RWPE1 (cell line): ENCODE data around the gene LILRA6.

Source experiments
- CTCF ChIA-PET: fragments of 350-600 bp; sonication (Branson Sonifier 250); formaldehyde crosslinking; extraction: SDS; loops from one replicate; lab custom pipeline; 2021; lab: Yijun Ruan, JAX
- POLR2A ChIA-PET: fragments of 400-600 bp; formaldehyde crosslinking; extraction: SDS; loops from one replicate; lab custom pipeline; 2020; ENCODE audit warnings: antibody characterized with exemption; ENCODE audit not compliant: low non-redundant PET; lab: Yijun Ruan, JAX
- DNase-seq: peaks from one replicate; pipeline ENCODE4 v3.0.0; 2012; ENCODE audit warnings: low spot score
- H3K27ac ChIP-seq: fragments of 450-650 bp; 2 replicates; pipeline ENCODE4 v1.5.1; 2017
- TF ChIP-seq, protein P1 (sequence below): fragments of 450-650 bp; conservative IDR thresholded peaks from 2 replicates; pipeline ENCODE4 v1.5.1; 2017; ENCODE audit warnings: low read depth, mild to moderate bottlenecking

LILRA6 gene

GRCh38 chr19:54255105-54255775, 12.7 kb upstream of the LILRA6 start:
- CTCF ChIA-PET = interaction anchor here (0.6 kb wide), 1 partner anchor 459 kb away, joined by 3 read pairs; no protein-coding TSS in a partner anchor
- H3K27ac ChIP-seq = no peak overlapping the region
- POLR2A ChIA-PET = no interaction called here
- TF ChIP-seq, protein P1, sequence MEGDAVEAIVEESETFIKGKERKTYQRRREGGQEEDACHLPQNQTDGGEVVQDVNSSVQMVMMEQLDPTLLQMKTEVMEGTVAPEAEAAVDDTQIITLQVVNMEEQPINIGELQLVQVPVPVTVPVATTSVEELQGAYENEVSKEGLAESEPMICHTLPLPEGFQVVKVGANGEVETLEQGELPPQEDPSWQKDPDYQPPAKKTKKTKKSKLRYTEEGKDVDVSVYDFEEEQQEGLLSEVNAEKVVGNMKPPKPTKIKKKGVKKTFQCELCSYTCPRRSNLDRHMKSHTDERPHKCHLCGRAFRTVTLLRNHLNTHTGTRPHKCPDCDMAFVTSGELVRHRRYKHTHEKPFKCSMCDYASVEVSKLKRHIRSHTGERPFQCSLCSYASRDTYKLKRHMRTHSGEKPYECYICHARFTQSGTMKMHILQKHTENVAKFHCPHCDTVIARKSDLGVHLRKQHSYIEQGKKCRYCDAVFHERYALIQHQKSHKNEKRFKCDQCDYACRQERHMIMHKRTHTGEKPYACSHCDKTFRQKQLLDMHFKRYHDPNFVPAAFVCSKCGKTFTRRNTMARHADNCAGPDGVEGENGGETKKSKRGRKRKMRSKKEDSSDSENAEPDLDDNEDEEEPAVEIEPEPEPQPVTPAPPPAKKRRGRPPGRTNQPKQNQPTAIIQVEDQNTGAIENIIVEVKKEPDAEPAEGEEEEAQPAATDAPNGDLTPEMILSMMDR = no peak
- no peak for DNase-seq

GRCh38 chr19:54254195-54254906, 11.8 kb upstream of the LILRA6 start:
- no peak overlapping the region for H3K27ac ChIP-seq
- TF ChIP-seq, protein P1 = no peak
- POLR2A ChIA-PET = no interaction called here
- CTCF ChIA-PET = interaction anchor here (0.6 kb wide), 1 partner anchor 460 kb away, joined by 3 read pairs; no protein-coding TSS in a partner anchor
- no peak for DNase-seq

- H3K27ac ChIP-seq = no peak overlapping the region
- DNase-seq = no peak
- TF ChIP-seq, protein P1 = no peak
- POLR2A ChIA-PET = no interaction called here
- CTCF ChIA-PET = no interaction called here
Observed at GRCh38 chr19:54253331-54254194, 11.0 kb upstream of the LILRA6 start.

DNA sequence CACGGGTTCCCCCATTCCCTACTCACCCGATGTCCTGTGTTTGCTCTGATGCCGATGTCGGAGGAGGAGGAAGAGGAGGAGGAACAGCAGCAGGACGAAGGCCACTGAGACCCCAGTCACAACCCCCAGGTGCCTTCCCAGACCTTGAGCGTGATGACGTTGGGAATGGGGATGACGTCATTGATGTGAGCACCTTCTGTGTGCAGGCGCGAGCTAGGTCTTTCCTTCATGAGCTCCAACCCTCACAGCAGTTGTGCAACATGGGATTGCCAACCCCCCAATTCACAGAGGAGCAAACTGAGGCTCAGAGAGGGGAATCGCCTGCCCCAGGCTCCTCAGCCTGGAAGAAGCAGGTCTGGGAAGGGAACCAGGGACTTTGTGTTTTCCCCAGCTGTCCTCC, 10.3 kb upstream of the LILRA6 start:
- no peak overlapping the region for H3K27ac ChIP-seq
- ChIA-PET POLR2A (no interaction called here), CTCF (no interaction called here)
- no peak for DNase-seq
- TF ChIP-seq, protein P1 = no peak

- ChIA-PET CTCF (no interaction called here), POLR2A (no interaction called here)
- no peak for DNase-seq
- H3K27ac ChIP-seq = no peak overlapping the region
- TF ChIP-seq, protein P1 = no peak
Observed at GRCh38 chr19:54252243-54252642, 9.7 kb upstream of the LILRA6 start.

- TF ChIP-seq, protein P1 = no peak
- no peak overlapping the region for H3K27ac ChIP-seq
- no peak for DNase-seq
- ChIA-PET POLR2A (no interaction called here), CTCF (no interaction called here)
Observed at GRCh38 chr19:54248016-54248601, 5.5 kb upstream of the LILRA6 start.
